ENCODE measurements around the gene UBE2B. TPM values are rescaled to one million over a fixed set of nuclear protein-coding genes. Genes with fewer than 3 reads are reported as not detected.
A peak's percentile ranks its signal among the peaks of the same experiment; 100 is the strongest.
"Not testable (repeated sequence)": the region's sequence is repeated elsewhere in the genome, so short reads cannot be mapped to it uniquely, and the experiment has no call there.

UBE2B gene
- total RNA-seq, 1 experiment from 2014 or later = 91.9 TPM

- ChIA-PET CTCF (interaction anchor here (0.7 to 0.9 kb wide), 2 partner anchors 204 to 213 kb away, joined by 3 read pairs; no protein-coding TSS in a partner anchor), RAD21 (ENCODE audit: low non-redundant PET in 1 of 2, low total read pairs in 2 of 2, uncharacterized antibody in 2 of 2, unreplicated experiment in 2 of 2) (no interaction called here), POLR2A (no interaction called here)
- TF ChIP-seq POLR2AphosphoS5 (IDR thresholded peaks at IDR 0.05; ENCODE audit: low read depth, low read length) (no peak), RAD21 (IDR thresholded peaks at IDR 0.05; ENCODE audit: low read depth) (no peak), SIN3A (IDR thresholded peaks at IDR 0.05; ENCODE audit: low read depth) (no peak), CTCF (IDR thresholded peaks at IDR 0.05 in 2 of 3, conservative IDR thresholded peaks at IDR 0.05 in 1 of 3; ENCODE audit: borderline replicate concordance in 1 of 3, insufficient read depth in 1 of 3, low read depth in 2 of 3, low read length in 2 of 3) (0 out of 6 replicates have a peak, but pooled peaks of 1 of the 3 experiments have one; percentile 16)
- Histone ChIP-seq H3K9me3 (ENCODE audit: control insufficient read depth in 1 of 2, insufficient read depth in 1 of 2, low read depth in 1 of 2, low read length in 2 of 2) (no peaks in the 10 kb centered on the region), H2AFZ (ENCODE audit: low read depth, low read length, poor library complexity, severe bottlenecking) (no peak overlapping the region), H3K4me1 (ENCODE audit: control insufficient read depth in 1 of 2, insufficient read depth in 2 of 2, low read length in 2 of 2) (peaks cover 14 to 21% of the 10 kb centered on the region in 2 experiments), H3K9me2 (ENCODE audit: insufficient read depth) (no peaks in the 10 kb centered on the region), H3K27ac (ENCODE audit: low read depth, low read length) (no peak overlapping the region), H4K20me1 (ENCODE audit: insufficient read depth) (no peaks in the 10 kb centered on the region; the same call in 1 of the 2 replicates), H3K27me3 (ENCODE audit: insufficient read depth, low read length) (no peaks in the 10 kb centered on the region), H3K9ac (ENCODE audit: low read length) (no peak overlapping the region), H3K4me3 (replicated peaks in 1 of 2; ENCODE audit: low read depth in 1 of 2, low read length in 2 of 2) (no peak overlapping the region), H3K4me2 (ENCODE audit: low read length) (no peak overlapping the region), H3K79me2 (ENCODE audit: insufficient read depth, low read length) (peaks cover 75% of the 10 kb centered on the region), H3K36me3 (ENCODE audit: control insufficient read depth in 1 of 2, insufficient read depth in 2 of 2, low read length in 2 of 2) (peaks cover 0 to 18% of the 10 kb centered on the region in 2 experiments)
- no TSS peak for BruUV-seq (replicated peaks)
- ATAC-seq = no peak
- intact Hi-C loops (cut with micrococcal nuclease) = loop anchor here (5.0 kb wide), 1 partner anchor 213 kb away; no protein-coding TSS in a partner anchor
- DNase-seq (ENCODE audit: low read depth, low spot score) = no peak
These were observed 2.9 kb downstream of the UBE2B start for GRCh38 chr5:134374232-134374631.

- no peak for ATAC-seq
- TF ChIP-seq SP1 (IDR thresholded peaks at IDR 0.05; ENCODE audit: low read depth) (no peak), EZH2 (IDR thresholded peaks at IDR 0.05) (no peak), CTCF (IDR thresholded peaks at IDR 0.05 in 2 of 3, conservative IDR thresholded peaks at IDR 0.05 in 1 of 3; ENCODE audit: borderline replicate concordance in 1 of 3, insufficient read depth in 1 of 3, low read depth in 2 of 3, low read length in 2 of 3) (no peak)
- Histone ChIP-seq H4K20me1 (ENCODE audit: insufficient read depth) (no peaks in the 10 kb centered on the region), H3K9me3 (ENCODE audit: control insufficient read depth in 1 of 2, insufficient read depth in 1 of 2, low read depth in 1 of 2, low read length in 2 of 2) (no peaks in the 10 kb centered on the region), H3K79me2 (ENCODE audit: insufficient read depth, low read length) (peaks cover 45% of the 10 kb centered on the region), H3K4me1 (ENCODE audit: control insufficient read depth in 1 of 2, insufficient read depth in 2 of 2, low read length in 2 of 2) (no peaks in the 10 kb centered on the region), H3K4me2 (ENCODE audit: low read length) (no peak overlapping the region), H3K27me3 (ENCODE audit: insufficient read depth, low read length) (no peaks in the 10 kb centered on the region), H3K4me3 (replicated peaks in 1 of 2; ENCODE audit: low read depth in 1 of 2, low read length in 2 of 2) (no peak overlapping the region), H3K9ac (ENCODE audit: low read length) (no peak overlapping the region), H3K27ac (ENCODE audit: low read depth, low read length) (no peak overlapping the region), H3K36me3 (ENCODE audit: control insufficient read depth in 1 of 2, insufficient read depth in 2 of 2, low read length in 2 of 2) (peaks cover 19 to 51% of the 10 kb centered on the region in 2 experiments), H2AFZ (ENCODE audit: low read depth, low read length, poor library complexity, severe bottlenecking) (no peak overlapping the region), H3K9me2 (ENCODE audit: insufficient read depth) (no peaks in the 10 kb centered on the region)
- DNase-seq (ENCODE audit: low read depth, low spot score) = no peak
- ChIA-PET RAD21 (ENCODE audit: low non-redundant PET in 1 of 2, low total read pairs in 2 of 2, uncharacterized antibody in 2 of 2, unreplicated experiment in 2 of 2) (no interaction called here), CTCF (no interaction called here), POLR2A (no interaction called here)
- BruUV-seq (replicated peaks) = no TSS peak
- intact Hi-C loops (cut with micrococcal nuclease) = no loop called here
These were observed 9.0 kb downstream of the UBE2B start for GRCh38 chr5:134380346-134380745.

GRCh38 chr5:134382204-134382603, 10.8 kb downstream of the UBE2B start:
- RAD21 ChIA-PET (ENCODE audit: low non-redundant PET in 1 of 2, low total read pairs in 2 of 2, uncharacterized antibody in 2 of 2, unreplicated experiment in 2 of 2); CTCF ChIA-PET: not testable (repeated sequence)

More at GRCh38 chr5:134382204-134382603, 10.8 kb downstream of the UBE2B start:
- H3K4me2 ChIP-seq (ENCODE audit: low read length); H3K9me3 ChIP-seq (ENCODE audit: control insufficient read depth in 1 of 2, insufficient read depth in 1 of 2, low read depth in 1 of 2, low read length in 2 of 2); ATAC-seq; H3K9me2 ChIP-seq (ENCODE audit: insufficient read depth); DNase-seq (ENCODE audit: low read depth, low spot score); H3K27me3 ChIP-seq (ENCODE audit: insufficient read depth, low read length); intact Hi-C loops (cut with micrococcal nuclease); H4K20me1 ChIP-seq (ENCODE audit: insufficient read depth); H3K9ac ChIP-seq (ENCODE audit: low read length); H3K27ac ChIP-seq (ENCODE audit: low read depth, low read length); H3K4me3 ChIP-seq (replicated peaks in 1 of 2; ENCODE audit: low read depth in 1 of 2, low read length in 2 of 2); H2AFZ ChIP-seq (ENCODE audit: low read depth, low read length, poor library complexity, severe bottlenecking); H3K4me1 ChIP-seq (ENCODE audit: control insufficient read depth in 1 of 2, insufficient read depth in 2 of 2, low read length in 2 of 2); POLR2A ChIA-PET; BruUV-seq (replicated peaks): not testable (repeated sequence)
- H3K36me3 ChIP-seq (ENCODE audit: control insufficient read depth in 1 of 2, insufficient read depth in 2 of 2, low read length in 2 of 2) = peaks cover 19 to 46% of the 10 kb centered on the region in 2 experiments
- H3K79me2 ChIP-seq (ENCODE audit: insufficient read depth, low read length) = peaks cover 31% of the 10 kb centered on the region
